IMR-90 (cell line): ENCODE data around the gene CHRM4. TPM values are rescaled to one million over a fixed set of nuclear protein-coding genes. Genes with fewer than 3 reads are reported as not detected.

Experiments
- ATAC-seq: fragments of 200-7000 bp; cut with Tn5 transposase; 2 replicates; pipeline ENCODE4 v1.9.1; 2020; ENCODE audit warnings: low read depth, mild to moderate bottlenecking, moderate library complexity
- BruUV-seq: library from RNA; stranded (reverse); fragments of 400-500 nt; replicated peaks from 2 replicates; lab custom pipeline; 2021; lab: Mats Ljungman, UMichigan
- CTCF ChIA-PET: fragments of 300-600 bp; formaldehyde crosslinking; extraction: SDS; loops from one replicate; lab custom pipeline; 2021; ENCODE audit warnings: antibody characterized with exemption; lab: Yijun Ruan, JAX
- POLR2A ChIA-PET: fragments of 300-600 bp; sonication (Branson Sonifier 250); formaldehyde crosslinking; loops from one replicate; lab custom pipeline; 2022; ENCODE audit warnings: antibody characterized with exemption; ENCODE audit not compliant: unreplicated experiment; lab: Charles Lee
- DNase-seq: peaks from one replicate; pipeline ENCODE4 v3.0.0; 2013
- H2AFZ ChIP-seq: replicated peaks from 2 replicates; pipeline ENCODE3; 2013; ENCODE audit warnings: low read length, mild to moderate bottlenecking; ENCODE audit not compliant: poor library complexity
- H2AK5ac ChIP-seq: 2 replicates; pipeline ENCODE4 v1.6.1; 2013; ENCODE audit warnings: low read depth, low read length, inconsistent platforms
- H2AK9ac ChIP-seq: replicated peaks from 2 replicates; pipeline ENCODE3; 2013; ENCODE audit warnings: mild to moderate bottlenecking, low read depth, low read length, moderate library complexity; ENCODE audit not compliant: poor library complexity
- H2BK120ac ChIP-seq: 2 replicates; pipeline ENCODE4 v1.6.1; 2013; ENCODE audit warnings: low read depth, low read length, inconsistent platforms
- H2BK15ac ChIP-seq: 3 replicates; pipeline ENCODE4 v1.6.1; 2013; ENCODE audit warnings: low read depth, low read length, inconsistent platforms
- H2BK20ac ChIP-seq: 2 replicates; pipeline ENCODE4 v1.6.1; 2013; ENCODE audit warnings: low read depth, mild to moderate bottlenecking, inconsistent platforms, low read length, moderate library complexity
- H2BK5ac ChIP-seq: 2 replicates; pipeline ENCODE4 v1.6.1; 2013; ENCODE audit warnings: mild to moderate bottlenecking, low read depth, low read length, inconsistent platforms; ENCODE audit not compliant: poor library complexity, severe bottlenecking
- H3K14ac ChIP-seq: replicated peaks from 2 replicates; pipeline ENCODE4 v1.6.1; 2013; ENCODE audit warnings: low read depth, low read length, inconsistent platforms
- H3K18ac ChIP-seq: 2 replicates; pipeline ENCODE4 v1.6.1; 2013; ENCODE audit warnings: low read depth, low read length, control low read depth
- H3K23ac ChIP-seq: 2 replicates; pipeline ENCODE4 v1.6.1; 2013; ENCODE audit warnings: low read depth, low read length, inconsistent platforms
- H3K27ac ChIP-seq: 2 replicates; pipeline ENCODE4 v1.5.1; 2013; ENCODE audit warnings: mild to moderate bottlenecking, control low read depth, low read length; ENCODE audit not compliant: insufficient read depth
- H3K27me3 ChIP-seq: 2 replicates; pipeline ENCODE4 v1.6.1; 2013; ENCODE audit warnings: low read length; ENCODE audit not compliant: control insufficient read depth, insufficient read depth
- H3K36me3 ChIP-seq: 2 replicates; pipeline ENCODE4 v1.6.1; 2013; ENCODE audit warnings: low read length, mixed read lengths; ENCODE audit not compliant: control insufficient read depth, insufficient read depth
- H3K4ac ChIP-seq: 2 replicates; pipeline ENCODE4 v1.6.1; 2013; ENCODE audit warnings: low read depth, low read length, inconsistent platforms
- H3K4me1 ChIP-seq: 2 replicates; pipeline ENCODE4 v1.6.1; 2013; ENCODE audit warnings: low read length, mixed read lengths; ENCODE audit not compliant: control insufficient read depth, insufficient read depth
- H3K4me2 ChIP-seq: 2 replicates; pipeline ENCODE4 v1.6.1; 2013; ENCODE audit warnings: low read depth, mild to moderate bottlenecking, control low read depth, low read length, moderate library complexity
- H3K4me3 ChIP-seq: 2 replicates; pipeline ENCODE4 v1.5.1; 2013; ENCODE audit warnings: low read depth, mild to moderate bottlenecking, control low read depth, low read length, moderate library complexity; ENCODE audit not compliant: insufficient read depth
- H3K56ac ChIP-seq: 2 replicates; pipeline ENCODE4 v1.6.1; 2013; ENCODE audit warnings: low read length, inconsistent platforms; ENCODE audit not compliant: insufficient read depth; ENCODE audit errors: extremely low read depth
- H3K79me1 ChIP-seq, 2 experiments: 2 replicates each; pipeline ENCODE4 v1.6.1; 2013; ENCODE audit warnings: low read length in 2 of 2, inconsistent platforms in 1 of 2, low read depth in 1 of 2
- H3K9ac ChIP-seq: 2 replicates; pipeline ENCODE4 v1.6.1; 2013; ENCODE audit warnings: low read depth, low read length, control low read depth
- H3K9me1 ChIP-seq: 2 replicates; pipeline ENCODE4 v1.6.1; 2013; ENCODE audit warnings: low read length, inconsistent platforms; ENCODE audit not compliant: insufficient read depth
- H3K9me3 ChIP-seq: 2 replicates; pipeline ENCODE4 v1.6.1; 2013; ENCODE audit warnings: low read length; ENCODE audit not compliant: control insufficient read depth, insufficient read depth
- H4K20me1 ChIP-seq: 2 replicates; pipeline ENCODE4 v1.6.1; 2013; ENCODE audit warnings: low read length, inconsistent platforms; ENCODE audit not compliant: insufficient read depth
- H4K5ac ChIP-seq: 2 replicates; pipeline ENCODE4 v1.6.1; 2013; ENCODE audit warnings: mild to moderate bottlenecking, low read depth, low read length, control low read depth
- H4K8ac ChIP-seq, 2 experiments: 2 replicates each; pipeline ENCODE4 v1.6.1; 2013; ENCODE audit warnings: low read depth in 2 of 2, low read length in 2 of 2, control low read depth in 1 of 2, inconsistent platforms in 1 of 2
- H4K91ac ChIP-seq: 2 replicates; pipeline ENCODE4 v1.6.1; 2013; ENCODE audit warnings: low read depth, low read length, inconsistent platforms; ENCODE audit not compliant: insufficient read depth
- BHLHE40 ChIP-seq: fragments of 150-350 bp; IDR thresholded peaks from 2 replicates; pipeline ENCODE4 v1.6.1; 2016; ENCODE audit warnings: mild to moderate bottlenecking, low read depth, low read length
- MAZ ChIP-seq: IDR thresholded peaks from 2 replicates; pipeline ENCODE4 v1.6.1; 2012; ENCODE audit warnings: low read depth, mild to moderate bottlenecking, low read length, improper control_type of control experiment, moderate library complexity, borderline replicate concordance
- MXI1 ChIP-seq: IDR thresholded peaks from 2 replicates; pipeline ENCODE4 v1.6.1; 2012; ENCODE audit warnings: low read depth, mild to moderate bottlenecking, low read length, moderate library complexity, borderline replicate concordance
- NFE2L2 ChIP-seq: fragments of 150-350 bp; IDR thresholded peaks from 2 replicates; pipeline ENCODE4 v1.6.1; 2016; ENCODE audit warnings: low read depth, mild to moderate bottlenecking, low read length
- RAD21 ChIP-seq: IDR thresholded peaks from 2 replicates; pipeline ENCODE4 v1.6.1; 2012; ENCODE audit warnings: low read length, improper control_type of control experiment
- RFX5 ChIP-seq: IDR thresholded peaks from 2 replicates; pipeline ENCODE4 v1.8.0; 2012; ENCODE audit warnings: low read depth, mild to moderate bottlenecking, low read length, moderate library complexity
- SMC3 ChIP-seq: fragments of 150-350 bp; IDR thresholded peaks from 2 replicates; pipeline ENCODE4 v1.6.1; 2016; ENCODE audit warnings: low read depth, mild to moderate bottlenecking, antibody characterized with exemption, low read length, moderate library complexity
- WGBS, 2 experiments: methylation state at CpG; one replicate each; pipeline versions ENCODE4 v1.1.5 to v1.1.7; 2013; ENCODE audit warnings: missing lambda C conversion rate in 2 of 2; ENCODE audit not compliant: insufficient read length in 1 of 2; ENCODE audit errors: extremely low coverage in 2 of 2; 5-methylcytosine and 5-hydroxymethylcytosine counted together
- dilution Hi-C: fragments of 300-500 bp; cut with HindIII; formaldehyde crosslinking; loops from one replicate; pipeline ENCODE4 v1.14.3; 2018; ENCODE audit warnings: low sequenced_read_pairs; ENCODE audit not compliant: unreplicated experiment
- in situ Hi-C: fragments of 300-500 bp; cut with MboI; formaldehyde crosslinking; loops from 3 replicates; pipeline ENCODE4 v1.14.3; 2019; ENCODE audit warnings: low sequenced_read_pairs, inconsistent platforms, mixed read lengths
- intact Hi-C: fragments of 100-400 bp; cut with micrococcal nuclease; formaldehyde crosslinking; loops from 2 replicates; pipeline ENCODE4 v1.10.0; 2022
- polyA plus RNA-seq, 3 experiments: library from polyadenylated mRNA; depleted of rRNA; stranded (reverse); fragments of >200 nt; gene quantifications; 2 replicates each; pipeline ENCODE4 v1.2.3, GENCODE V29; 2012; ENCODE audit warnings: low replicate concordance in 1 of 3
- total RNA-seq: library from RNA; depleted of rRNA; stranded (reverse); fragments of >200 nt; gene quantifications from 2 replicates; pipeline ENCODE4 v1.2.3, GENCODE V29; 2012
- TF ChIP-seq, protein P1 (sequence below): conservative IDR thresholded peaks from 2 replicates; pipeline ENCODE4 v1.5.1; 2012; ENCODE audit warnings: mild to moderate bottlenecking, low read depth, low read length, improper control_type of control experiment

CHRM4 gene
- total and polyA plus RNA-seq, 2 of the 4 experiments (the other 2 are of a cell fraction) = 0.09 to 0.18 TPM

- ChIA-PET CTCF (interaction anchor here (0.6 to 1.0 kb wide), 4 partner anchors 14 to 320 kb away, joined by 5 to 6 read pairs (median 6); no protein-coding TSS in a partner anchor), POLR2A (no interaction called here)
- Histone ChIP-seq H3K4me2 (peak within 1 kb of the TSS; percentile 99), H3K9ac (peak within 1 kb of the TSS; percentile 81), H4K5ac (peak within 1 kb of the TSS; percentile 25), H3K27ac (peak within 1 kb of the TSS; percentile 19; the same call in 1 of the 2 replicates), H2AFZ (peak within 1 kb of the TSS; percentile 98), H3K9me3 (no peaks in the 10 kb centered on the region), H2BK120ac (peak within 1 kb of the TSS; percentile 26; the same call in 1 of the 2 replicates), H4K20me1 (peaks cover 25% of the 10 kb centered on the region), H3K14ac (peak within 1 kb of the TSS; percentile 91), H3K4ac (peak within 1 kb of the TSS; percentile 78), H4K8ac (peak within 1 kb of the TSS; percentile 9 to 93; a peak in 2 of 4 replicates), H3K23ac (peak within 1 kb of the TSS; percentile 96), H2AK9ac (peak within 1 kb of the TSS; percentile 98), H2BK5ac (no peak within 1 kb of the TSS), H3K27me3 (peaks cover 6% of the 10 kb centered on the region; the same call in 1 of the 2 replicates), H4K91ac (peak within 1 kb of the TSS; percentile 41), H3K79me1 (peaks cover 21 to 48% of the 10 kb centered on the region in 2 experiments), H3K4me3 (peak within 1 kb of the TSS; percentile 98), H2BK20ac (no peak within 1 kb of the TSS), H2BK15ac (peak within 1 kb of the TSS; percentile 20; the same call in 1 of the 3 replicates), H3K4me1 (peaks cover 14% of the 10 kb centered on the region), H3K36me3 (no peaks in the 10 kb centered on the region), H3K9me1 (peaks cover 8% of the 10 kb centered on the region), H2AK5ac (peak within 1 kb of the TSS; percentile 47), H3K18ac (no peak within 1 kb of the TSS), H3K56ac (peak within 1 kb of the TSS; percentile 49)
- in situ Hi-C loops = no loop called here
- 16% methylated on average over 37 of the region's 80 CpGs; no CpG with 5 or more reads in 1 of the 2 experiments for WGBS, 2 experiments
- dilution Hi-C loops = no loop called here
- intact Hi-C loops = no loop called here
- BruUV-seq = no TSS peak
- ATAC-seq (peak; percentile 94), DNase-seq (peak; percentile 74)
- TF ChIP-seq, protein P1, sequence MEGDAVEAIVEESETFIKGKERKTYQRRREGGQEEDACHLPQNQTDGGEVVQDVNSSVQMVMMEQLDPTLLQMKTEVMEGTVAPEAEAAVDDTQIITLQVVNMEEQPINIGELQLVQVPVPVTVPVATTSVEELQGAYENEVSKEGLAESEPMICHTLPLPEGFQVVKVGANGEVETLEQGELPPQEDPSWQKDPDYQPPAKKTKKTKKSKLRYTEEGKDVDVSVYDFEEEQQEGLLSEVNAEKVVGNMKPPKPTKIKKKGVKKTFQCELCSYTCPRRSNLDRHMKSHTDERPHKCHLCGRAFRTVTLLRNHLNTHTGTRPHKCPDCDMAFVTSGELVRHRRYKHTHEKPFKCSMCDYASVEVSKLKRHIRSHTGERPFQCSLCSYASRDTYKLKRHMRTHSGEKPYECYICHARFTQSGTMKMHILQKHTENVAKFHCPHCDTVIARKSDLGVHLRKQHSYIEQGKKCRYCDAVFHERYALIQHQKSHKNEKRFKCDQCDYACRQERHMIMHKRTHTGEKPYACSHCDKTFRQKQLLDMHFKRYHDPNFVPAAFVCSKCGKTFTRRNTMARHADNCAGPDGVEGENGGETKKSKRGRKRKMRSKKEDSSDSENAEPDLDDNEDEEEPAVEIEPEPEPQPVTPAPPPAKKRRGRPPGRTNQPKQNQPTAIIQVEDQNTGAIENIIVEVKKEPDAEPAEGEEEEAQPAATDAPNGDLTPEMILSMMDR = peak; percentile 98
- TF ChIP-seq RAD21 = peak; percentile 65
- TF ChIP-seq MXI1 = peak; percentile 72; the same call in 1 of the 2 replicates
- TF ChIP-seq BHLHE40 = 0 out of 2 replicates have a peak, but pooled peaks have one; percentile 24
- no peak for TF ChIP-seq NFE2L2
- peak; percentile 66 for TF ChIP-seq SMC3
- TF ChIP-seq MAZ = peak; percentile 90; the same call in 1 of the 2 replicates
- no peak for TF ChIP-seq RFX5
These were observed 44.5 kb downstream of the CHRM4 start, which contains the start of gene DGKZ for GRCh38 chr11:46346886-46347636. Gene DGKZ, plus strand, starts transcription at chr11:46347463. Its CDS starts 197 bp downstream, at chr11:46347660.
